GM18858 (cell line): ENCODE data around the gene NEK2.

Experiments used
- ATAC-seq: cut with Tn5 transposase; IDR thresholded peaks from one replicate; pipeline ENCODE4 v1.9.1; 2021; ENCODE audit not compliant: unreplicated experiment

The NEK2 gene

DNA sequence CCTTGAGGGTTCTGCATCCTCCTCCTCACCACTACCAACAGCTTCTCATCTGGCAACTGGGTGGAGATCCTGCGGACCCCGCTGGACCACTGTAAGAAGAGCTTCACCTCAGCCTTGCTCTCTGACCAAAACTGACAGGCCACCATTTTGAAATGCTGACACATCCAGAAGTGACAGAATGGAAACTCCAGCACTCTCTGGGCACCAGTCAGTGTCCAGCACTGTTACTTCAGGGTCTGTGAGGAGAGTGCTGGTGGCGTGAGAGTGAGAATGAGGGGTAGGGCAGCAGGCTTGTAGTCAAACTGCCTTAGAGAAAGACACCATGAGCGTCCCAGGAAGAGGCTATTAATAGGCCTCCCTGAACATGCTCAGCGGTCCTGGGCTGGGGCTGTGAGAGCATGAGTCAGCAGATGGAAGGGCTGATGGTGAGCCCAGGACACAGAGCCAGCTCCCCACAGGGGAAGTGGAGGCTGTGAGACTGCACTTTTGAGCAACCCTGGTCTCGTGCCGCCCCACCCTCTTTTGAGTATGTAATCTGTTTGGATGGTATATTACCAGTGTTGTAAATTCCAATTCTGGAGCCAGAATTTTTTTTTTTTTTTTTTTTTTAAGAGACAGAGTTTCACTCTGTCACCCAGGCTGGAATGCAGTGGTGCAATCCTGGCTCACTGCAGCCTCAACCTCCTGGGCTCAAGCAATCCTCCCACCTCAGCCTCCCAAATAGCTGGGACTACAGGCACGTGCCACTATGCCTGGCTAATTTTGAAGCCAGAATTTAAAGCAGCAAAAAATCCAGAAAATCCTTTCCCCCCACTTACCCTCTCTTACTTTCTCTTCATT, 62.1 kb downstream of the NEK2 start:
- ATAC-seq: no peak

DNA sequence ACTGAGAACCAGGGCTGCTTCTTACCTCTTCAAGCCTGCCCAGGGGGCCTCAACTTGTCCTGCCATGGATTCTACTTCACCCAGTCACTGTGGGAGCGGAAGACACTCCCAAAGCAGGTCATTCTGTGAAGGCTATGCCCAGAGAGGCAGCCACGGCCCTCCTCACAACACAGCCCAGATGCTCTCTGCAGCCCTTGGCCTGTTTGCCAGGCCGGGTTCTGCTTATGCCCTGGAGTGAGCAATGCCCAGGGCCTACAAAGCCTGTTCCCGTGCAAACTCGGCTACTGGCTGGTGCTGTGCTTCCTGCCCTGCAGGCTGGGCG, 62.7 kb downstream of the NEK2 start:
- no peak for ATAC-seq
